CD4-positive, alpha-beta T cell (primary cell): Measurements from ENCODE around the gene DOLK. TPM values are rescaled to one million over a fixed set of nuclear protein-coding genes. Genes with fewer than 3 reads are reported as not detected.

ENCODE experiments used
- ATAC-seq: fragments of 200-7000 bp; cut with Tn5 transposase; one replicate; pipeline ENCODE4 v1.10.0; 2022; ENCODE audit warnings: mild to moderate bottlenecking; ENCODE audit not compliant: poor library complexity
- CTCF ChIA-PET: fragments of 350-600 bp; sonication (Branson Sonifier 250); formaldehyde crosslinking; loops from one replicate; lab custom pipeline; 2021; ENCODE audit warnings: antibody characterized with exemption, inconsistent platforms; lab: Charles Lee
- POLR2A ChIA-PET: fragments of 350-600 bp; sonication (Branson Sonifier 250); formaldehyde crosslinking; loops from one replicate; lab custom pipeline; 2021; ENCODE audit warnings: antibody characterized with exemption, inconsistent platforms; lab: Charles Lee
- DNase-seq, 14 experiments: peaks; one replicate each; pipeline ENCODE4 v3.0.0-alpha.2; 2013 to 2020; ENCODE audit warnings: mixed read lengths in 2 of 14
- H3K27ac ChIP-seq, 2 donors: one replicate each; pipeline versions ENCODE4 v1.5.1 to v1.7.0; 2013; ENCODE audit warnings: low read length in 2 of 2, low read depth in 1 of 2, mild to moderate bottlenecking in 1 of 2
- H3K27me3 ChIP-seq, 2 experiments: 1 replicate in 1 of 2; 2 replicates in 1 of 2; pipeline versions ENCODE4 v1.6.1 to v1.7.0; 2013; ENCODE audit warnings: low read length in 2 of 2, control low read depth in 1 of 2, mild to moderate bottlenecking in 1 of 2, moderate library complexity in 1 of 2; ENCODE audit not compliant: insufficient read depth in 2 of 2, control insufficient read depth in 1 of 2
- H3K36me3 ChIP-seq: one replicate; pipeline ENCODE4 v1.6.1; 2013; ENCODE audit warnings: low read length, control low read depth; ENCODE audit not compliant: insufficient read depth
- H3K4me1 ChIP-seq: one replicate; pipeline ENCODE4 v1.6.1; 2013; ENCODE audit warnings: low read length, control low read depth; ENCODE audit not compliant: insufficient read depth
- H3K4me3 ChIP-seq: one replicate; pipeline ENCODE4 v1.5.1; 2013; ENCODE audit warnings: mild to moderate bottlenecking, low read length, moderate library complexity
- H3K9me3 ChIP-seq, 2 experiments: 1 replicate in 1 of 2; 2 replicates in 1 of 2; pipeline versions ENCODE4 v1.6.1 to v1.7.0; 2013; ENCODE audit warnings: low read length in 2 of 2, mild to moderate bottlenecking in 2 of 2, control low read depth in 1 of 2, moderate library complexity in 1 of 2; ENCODE audit not compliant: control insufficient read depth in 1 of 2, insufficient read depth in 1 of 2
- H3K27ac Mint-ChIP-seq: one replicate; pipeline ENCODE4 v1.8.0; 2020; ENCODE audit warnings: mixed read lengths
- H3K27me3 Mint-ChIP-seq: one replicate; pipeline ENCODE4 v1.8.0; 2021; ENCODE audit warnings: mixed read lengths
- H3K36me3 Mint-ChIP-seq: one replicate; pipeline ENCODE4 v1.8.0; 2021; ENCODE audit warnings: low read depth, mixed read lengths
- H3K4me1 Mint-ChIP-seq: one replicate; pipeline ENCODE4 v1.8.0; 2021; ENCODE audit warnings: low read depth, mixed read lengths
- H3K4me3 Mint-ChIP-seq: one replicate; pipeline ENCODE4 v1.8.0; 2020; ENCODE audit warnings: mild to moderate bottlenecking, mixed read lengths
- H3K9me3 Mint-ChIP-seq: one replicate; pipeline ENCODE4 v1.8.0; 2020; ENCODE audit warnings: mixed read lengths
- CTCF ChIP-seq: fragments of 200-600 bp; IDR thresholded peaks from one replicate; pipeline ENCODE4 v1.8.0; 2022; ENCODE audit warnings: antibody characterized with exemption, mild to moderate bottlenecking
- intact Hi-C, 2 experiments: fragments of 100-400 bp; cut with DNase I in 1 of 2; cut with micrococcal nuclease in 1 of 2; formaldehyde crosslinking; loops; one replicate each; pipeline versions ENCODE4 v1.15.1 to v1.9.0; 2023 to 2025; cut with DNase I, micrococcal nuclease
- total RNA-seq, 174 experiments: library from RNA in 2 of 174; stranded (reverse) in 2 of 174; gene quantifications; one replicate each; pipeline ENCODE4 v1.2.3 and lab custom pipeline; 2021 to 2026

Gene DOLK
- total RNA-seq, 2 experiments from 2014 or later, result 7.4 to 7.8 TPM

GRCh38 chr9:128943832-128944620, 3.4 kb downstream of the DOLK start:
- Histone ChIP-seq H3K27ac (no peak overlapping the region), H3K4me1 (peaks cover 24% of the 10 kb centered on the region), H3K9me3 (no peaks in the 10 kb centered on the region), H3K36me3 (peaks cover 15% of the 10 kb centered on the region), H3K27me3 (no peaks in the 10 kb centered on the region), H3K4me3 (no peak overlapping the region)
- no peak for TF ChIP-seq CTCF
- Mint-ChIP-seq H3K36me3 (peaks cover 25% of the 10 kb centered on the region), H3K27ac (no peak overlapping the region), H3K4me3 (peak overlapping the region; percentile 45), H3K9me3 (no peaks in the 10 kb centered on the region), H3K4me1 (peaks cover 32% of the 10 kb centered on the region), H3K27me3 (no peaks in the 10 kb centered on the region)
- POLR2A ChIA-PET, result no interaction called here
- intact Hi-C loops, result no loop called here
- no peak for DNase-seq
- ATAC-seq, result no peak
- CTCF ChIA-PET, result no interaction called here

GRCh38 chr9:128940946-128941755, 6.3 kb downstream of the DOLK start:
- Histone ChIP-seq H3K9me3 (no peaks in the 10 kb centered on the region), H3K27me3 (no peaks in the 10 kb centered on the region), H3K4me3 (no peak overlapping the region), H3K36me3 (peaks cover 14% of the 10 kb centered on the region), H3K4me1 (peaks cover 4% of the 10 kb centered on the region), H3K27ac (no peak overlapping the region)
- no peak for DNase-seq
- ChIA-PET POLR2A (no interaction called here), CTCF (no interaction called here)
- no peak for TF ChIP-seq CTCF
- Mint-ChIP-seq H3K27me3 (no peaks in the 10 kb centered on the region), H3K9me3 (no peaks in the 10 kb centered on the region), H3K4me1 (peaks cover 8% of the 10 kb centered on the region), H3K36me3 (no peaks in the 10 kb centered on the region), H3K27ac (no peak overlapping the region), H3K4me3 (no peak overlapping the region)
- ATAC-seq, result no peak
- intact Hi-C loops, result no loop called here

GRCh38 chr9:128940271-128940921, 7.0 kb downstream of the DOLK start:
- H3K4me1 Mint-ChIP-seq, result peaks cover under 1% of the 10 kb centered on the region
- no peak for TF ChIP-seq CTCF
- no peaks in the 10 kb centered on the region for H3K4me1 ChIP-seq
- H3K27ac Mint-ChIP-seq, result no peak overlapping the region
- no peaks in the 10 kb centered on the region for H3K36me3 Mint-ChIP-seq
- H3K27me3 Mint-ChIP-seq, result no peaks in the 10 kb centered on the region
- intact Hi-C loops, result no loop called here
- H3K4me3 Mint-ChIP-seq, result no peak overlapping the region
- H3K27me3 ChIP-seq, result no peaks in the 10 kb centered on the region
- H3K36me3 ChIP-seq, result peaks cover 7% of the 10 kb centered on the region
- ChIA-PET POLR2A (no interaction called here), CTCF (no interaction called here)
- DNase-seq, result no peak
- H3K9me3 ChIP-seq, result no peaks in the 10 kb centered on the region
- H3K9me3 Mint-ChIP-seq, result no peaks in the 10 kb centered on the region
- no peak for ATAC-seq
- H3K4me3 ChIP-seq, result no peak overlapping the region
- H3K27ac ChIP-seq, result no peak overlapping the region
